ENCODE data around the gene PTPN5. TPM values are rescaled to one million over a fixed set of nuclear protein-coding genes. Genes with fewer than 3 reads are reported as not detected.

Gene PTPN5
- total RNA-seq, 2 donors from 2014 or later = 1.4 to 5.3 TPM

DNA sequence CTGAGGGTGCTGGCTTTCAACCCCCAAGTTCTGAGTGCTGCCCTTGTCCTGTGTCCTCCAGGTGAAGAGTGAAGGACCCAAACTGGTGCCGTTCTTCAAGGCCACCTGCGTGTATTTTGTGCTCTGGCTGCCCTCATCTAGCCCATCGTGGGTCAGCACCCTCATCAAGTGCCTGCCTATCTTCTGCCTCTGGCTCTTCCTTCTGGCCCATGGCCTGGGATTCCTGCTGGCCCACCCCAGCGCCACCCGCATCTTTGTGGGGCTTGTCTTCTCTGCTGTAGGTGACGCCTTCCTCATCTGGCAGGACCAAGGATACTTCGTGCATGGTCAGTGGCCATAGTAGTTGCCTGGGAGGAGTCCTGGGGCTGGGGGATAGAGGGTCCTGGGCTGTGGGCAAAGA lies 90.7 kb downstream of the PTPN5 start:
- DNase-seq (ENCODE audit: low spot score) = no peak
- H3K4me1 ChIP-seq = peaks cover 0 to 48% of the 10 kb centered on the region in 2 donors
- no peaks in the 10 kb centered on the region for H3K27me3 ChIP-seq
- no peak overlapping the region for H3K4me3 ChIP-seq
- H3K27ac ChIP-seq = no peak overlapping the region
- peaks cover 9% of the 10 kb centered on the region for H3K36me3 ChIP-seq
- TF ChIP-seq, protein P1, sequence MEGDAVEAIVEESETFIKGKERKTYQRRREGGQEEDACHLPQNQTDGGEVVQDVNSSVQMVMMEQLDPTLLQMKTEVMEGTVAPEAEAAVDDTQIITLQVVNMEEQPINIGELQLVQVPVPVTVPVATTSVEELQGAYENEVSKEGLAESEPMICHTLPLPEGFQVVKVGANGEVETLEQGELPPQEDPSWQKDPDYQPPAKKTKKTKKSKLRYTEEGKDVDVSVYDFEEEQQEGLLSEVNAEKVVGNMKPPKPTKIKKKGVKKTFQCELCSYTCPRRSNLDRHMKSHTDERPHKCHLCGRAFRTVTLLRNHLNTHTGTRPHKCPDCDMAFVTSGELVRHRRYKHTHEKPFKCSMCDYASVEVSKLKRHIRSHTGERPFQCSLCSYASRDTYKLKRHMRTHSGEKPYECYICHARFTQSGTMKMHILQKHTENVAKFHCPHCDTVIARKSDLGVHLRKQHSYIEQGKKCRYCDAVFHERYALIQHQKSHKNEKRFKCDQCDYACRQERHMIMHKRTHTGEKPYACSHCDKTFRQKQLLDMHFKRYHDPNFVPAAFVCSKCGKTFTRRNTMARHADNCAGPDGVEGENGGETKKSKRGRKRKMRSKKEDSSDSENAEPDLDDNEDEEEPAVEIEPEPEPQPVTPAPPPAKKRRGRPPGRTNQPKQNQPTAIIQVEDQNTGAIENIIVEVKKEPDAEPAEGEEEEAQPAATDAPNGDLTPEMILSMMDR (IDR thresholded peaks at IDR 0.05) = no peak
- no peaks in the 10 kb centered on the region for H3K9me3 ChIP-seq

DNA sequence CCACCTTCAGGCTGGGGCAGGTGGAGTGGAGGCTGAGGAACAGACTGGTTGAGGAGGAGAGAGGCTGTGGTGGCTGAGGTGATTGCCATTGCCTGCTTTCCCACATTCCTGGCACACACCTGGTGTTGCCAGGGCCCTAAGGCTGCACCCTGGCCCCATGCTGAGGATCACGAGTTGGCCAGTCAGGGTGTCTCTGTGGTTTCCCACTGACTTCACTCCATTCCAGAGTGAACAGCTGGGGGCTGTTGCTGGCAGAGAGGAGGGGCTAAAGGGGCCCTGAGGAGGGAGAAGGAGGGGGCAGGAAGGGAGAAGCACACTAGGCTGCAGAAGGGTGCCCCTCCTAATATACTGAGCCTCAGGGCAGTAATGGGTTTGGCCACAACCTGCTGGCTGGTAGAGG lies 91.2 kb downstream of the PTPN5 start:
- TF ChIP-seq, protein P1 (IDR thresholded peaks at IDR 0.05) = no peak
- Histone ChIP-seq H3K36me3 (peaks cover 9% of the 10 kb centered on the region), H3K27ac (peak overlapping the region in 1 of 2 donors; percentile 86), H3K9me3 (no peaks in the 10 kb centered on the region), H3K27me3 (no peaks in the 10 kb centered on the region), H3K4me1 (peaks cover 0 to 43% of the 10 kb centered on the region in 2 donors), H3K4me3 (no peak overlapping the region)
- DNase-seq (ENCODE audit: low spot score) = no peak

DNA sequence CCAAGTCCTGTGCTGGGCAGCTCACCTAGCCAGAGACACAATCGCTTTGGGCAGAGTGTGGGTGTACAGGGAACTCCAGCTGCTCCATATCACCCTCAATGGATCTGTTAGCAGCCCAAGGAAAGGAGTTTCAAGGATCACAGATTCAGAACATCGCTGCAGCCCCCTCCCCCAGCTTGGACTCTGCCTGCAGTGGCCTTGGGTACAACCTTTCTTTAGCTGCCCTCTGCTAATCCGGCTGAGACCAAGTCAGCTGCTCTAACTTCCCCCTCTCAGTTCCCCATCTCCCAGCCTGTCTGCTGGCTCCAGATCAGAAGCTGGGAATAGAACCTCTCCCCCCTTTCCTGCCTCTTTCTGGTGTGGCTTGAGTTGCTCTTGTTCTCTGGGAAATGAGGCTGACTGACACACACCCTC lies 91.7 kb downstream of the PTPN5 start:
- H3K4me1 ChIP-seq = peaks cover 0 to 38% of the 10 kb centered on the region in 2 donors
- peaks cover 9% of the 10 kb centered on the region for H3K36me3 ChIP-seq
- H3K4me3 ChIP-seq = peak overlapping the region in 1 of 2 donors; percentile 91
- no peaks in the 10 kb centered on the region for H3K9me3 ChIP-seq
- TF ChIP-seq, protein P1 (IDR thresholded peaks at IDR 0.05) = no peak
- H3K27ac ChIP-seq = peak overlapping the region; percentile 86 to 87
- DNase-seq (ENCODE audit: low spot score) = no peak
- H3K27me3 ChIP-seq = no peaks in the 10 kb centered on the region

DNA sequence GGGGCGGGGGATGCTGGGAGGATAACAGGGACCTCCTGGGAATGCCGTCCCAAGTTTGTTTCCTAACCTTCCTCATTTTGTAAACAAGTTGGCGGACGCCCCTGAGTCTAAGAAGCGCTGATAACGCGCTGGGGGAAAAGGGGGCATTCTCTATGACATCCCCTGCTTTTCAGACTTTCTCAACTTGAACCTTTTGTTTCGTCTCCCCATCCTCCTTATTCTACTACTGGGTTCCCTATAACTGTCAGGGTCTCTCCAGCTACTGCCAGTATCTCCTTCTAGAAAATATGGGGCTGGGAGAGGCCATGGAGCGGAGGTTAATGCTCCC lies 92.4 kb downstream of the PTPN5 start:
- no peaks in the 10 kb centered on the region for H3K27me3 ChIP-seq
- peak overlapping the region; percentile 86 to 87 for H3K27ac ChIP-seq
- H3K4me3 ChIP-seq = peak overlapping the region; percentile 84 to 91
- TF ChIP-seq, protein P1 (IDR thresholded peaks at IDR 0.05) = no peak
- H3K4me1 ChIP-seq = peaks cover 0 to 32% of the 10 kb centered on the region in 2 donors
- no peak for DNase-seq (ENCODE audit: low spot score)
- H3K9me3 ChIP-seq = no peaks in the 10 kb centered on the region
- H3K36me3 ChIP-seq = peaks cover 9% of the 10 kb centered on the region

DNA sequence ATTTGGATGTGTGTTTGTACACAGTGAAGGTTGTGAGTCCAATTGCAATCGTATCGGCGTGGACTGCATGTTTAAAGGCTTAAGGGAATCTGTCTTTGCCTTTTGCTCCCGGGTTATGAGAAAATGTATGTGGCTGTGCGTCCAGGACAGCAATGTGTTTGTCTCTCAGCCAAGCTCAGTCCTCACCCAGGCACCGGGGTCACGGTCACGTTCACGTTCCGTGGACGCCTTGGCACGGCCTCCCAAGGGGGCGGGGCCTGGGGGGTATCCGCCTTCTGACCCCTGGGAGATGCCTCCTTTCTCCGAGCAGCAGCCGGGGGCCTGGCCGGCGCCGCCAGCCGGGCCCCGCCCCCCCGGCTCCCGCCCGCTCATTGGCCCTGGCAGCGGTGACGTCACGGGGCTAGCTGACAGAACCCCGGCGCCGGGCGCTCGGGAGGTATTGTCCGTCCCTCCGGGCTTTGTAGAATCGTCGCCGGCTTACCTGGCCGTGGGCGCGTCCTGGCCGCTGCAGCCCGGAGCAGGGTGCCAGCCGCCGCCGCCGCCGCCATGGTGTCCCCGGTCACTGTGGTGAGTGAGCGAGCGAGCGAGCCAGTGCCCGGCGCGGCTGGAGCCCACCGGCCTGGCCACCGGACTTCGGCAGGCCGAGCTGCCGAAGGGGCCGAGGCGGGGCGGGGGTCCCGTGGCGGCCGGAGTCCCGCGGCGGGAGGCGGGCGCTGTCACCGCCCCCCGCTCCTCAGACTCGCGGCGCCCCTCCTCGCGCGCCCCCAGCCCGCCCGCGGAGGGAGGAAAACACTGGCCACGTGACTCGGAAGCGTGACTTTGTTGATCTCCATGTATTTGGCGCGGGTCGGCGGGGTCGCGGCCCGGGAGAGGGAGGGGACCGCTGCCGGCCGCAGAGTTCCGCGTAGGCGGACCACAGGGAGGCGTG lies 93.0 kb downstream of the PTPN5 start, which contains the start of gene TMEM86A:
TSS of gene TMEM86A (plus strand) at position 439 of the 928 bp plus-strand sequence. CDS start at position 547, 108 bp downstream.
- Histone ChIP-seq H3K9me3 (no peaks in the 10 kb centered on the region), H3K27ac (peak within 1 kb of the TSS; percentile 86 to 87), H3K4me1 (peaks cover 0 to 26% of the 10 kb centered on the region in 2 donors), H3K27me3 (no peaks in the 10 kb centered on the region), H3K36me3 (peaks cover 9% of the 10 kb centered on the region), H3K4me3 (peak within 1 kb of the TSS; percentile 84 to 91)
- peak; percentile 98 for DNase-seq (ENCODE audit: low spot score)
- TF ChIP-seq, protein P1 (IDR thresholded peaks at IDR 0.05) = peak in 1 of 2 donors; percentile 29

Measured in right atrium auricular region (tissue), 2 donors.